Measurements from ENCODE around the gene KCNQ4.

Gene KCNQ4

DNA sequence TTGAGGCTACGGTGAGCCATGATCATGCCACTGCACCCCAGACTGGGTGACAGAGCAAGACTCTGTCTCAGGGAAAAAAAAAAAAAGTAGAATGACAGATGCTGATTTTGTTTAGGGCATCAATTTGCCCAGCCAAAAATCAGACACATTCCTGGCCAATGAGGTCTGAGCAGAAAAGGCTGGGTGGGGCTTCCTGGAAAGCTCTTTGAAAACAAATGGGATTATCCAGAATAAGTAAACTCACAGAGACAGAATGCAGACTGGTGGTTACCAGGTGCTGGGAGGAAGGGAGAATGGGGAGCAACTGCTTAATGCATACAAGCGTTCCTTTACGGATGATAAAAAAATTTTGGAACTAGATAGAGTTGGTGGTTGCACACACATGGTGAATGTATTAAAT is 88.7 kb downstream of the KCNQ4 start:
- DNase-seq = no peak

DNA sequence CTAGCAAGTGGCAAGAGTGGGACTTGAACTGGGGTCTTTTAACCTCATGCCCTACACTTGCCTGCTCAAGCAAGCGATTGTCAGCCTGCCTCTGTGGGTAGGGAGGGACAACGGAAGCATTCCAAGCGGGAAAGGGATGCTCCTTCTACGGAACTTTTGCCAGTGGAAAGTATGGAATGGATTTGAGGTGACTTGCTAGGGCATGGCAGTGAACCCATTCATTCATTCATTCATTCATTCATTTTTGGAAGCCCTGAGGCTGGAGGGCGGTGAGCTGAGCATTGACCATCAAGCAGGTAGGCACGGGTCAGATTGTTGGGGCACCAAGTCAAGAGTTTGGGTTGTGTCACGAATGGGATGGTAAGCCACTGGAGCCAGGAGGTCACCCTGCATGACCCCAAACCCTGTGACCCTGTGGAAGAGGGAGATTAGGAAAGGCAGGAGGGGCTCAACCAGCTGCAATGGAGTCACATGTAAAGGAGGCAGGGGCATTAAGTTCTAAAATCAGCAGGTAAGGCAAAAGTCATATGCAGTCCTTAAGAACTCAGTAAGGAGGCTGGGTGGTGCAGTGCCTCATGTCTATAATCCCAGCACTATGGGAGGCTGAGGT is 90.4 kb downstream of the KCNQ4 start:
- no peak for DNase-seq

DNA sequence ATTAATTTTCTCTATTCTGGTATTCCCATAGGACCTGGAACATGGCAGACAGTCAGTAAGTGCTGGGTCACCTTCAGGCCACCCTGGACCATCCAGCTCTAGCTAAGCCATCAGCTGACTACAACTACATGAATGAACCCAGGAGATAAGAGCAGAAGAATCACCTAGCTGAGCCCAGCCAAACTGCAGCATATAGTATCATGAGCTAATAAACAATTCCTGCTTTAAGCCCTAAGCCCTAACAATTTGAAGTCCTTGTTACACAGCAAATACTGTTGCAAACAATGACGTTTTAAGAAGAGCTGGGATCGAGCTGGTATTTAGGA is 92.8 kb downstream of the KCNQ4 start:
- DNase-seq = no peak

DNA sequence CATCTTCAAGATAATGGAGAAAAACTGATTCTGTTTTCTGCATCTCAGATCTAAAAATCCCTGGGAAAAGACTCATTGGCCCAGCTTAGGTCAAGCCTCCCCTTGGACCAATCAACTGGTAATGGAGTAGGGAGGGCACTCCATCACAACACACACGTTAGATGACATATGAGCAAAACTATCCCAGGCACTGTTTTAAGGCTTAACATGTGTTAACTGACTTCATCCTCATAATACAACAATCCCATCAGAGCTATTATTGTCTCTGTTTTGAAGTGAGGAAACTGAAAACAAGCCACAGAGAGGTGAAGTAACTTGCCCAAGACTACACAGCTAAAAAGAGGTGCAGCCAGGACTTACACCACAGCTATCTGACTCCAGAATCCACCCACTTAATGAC is 93.3 kb downstream of the KCNQ4 start:
- DNase-seq = no peak

DNA sequence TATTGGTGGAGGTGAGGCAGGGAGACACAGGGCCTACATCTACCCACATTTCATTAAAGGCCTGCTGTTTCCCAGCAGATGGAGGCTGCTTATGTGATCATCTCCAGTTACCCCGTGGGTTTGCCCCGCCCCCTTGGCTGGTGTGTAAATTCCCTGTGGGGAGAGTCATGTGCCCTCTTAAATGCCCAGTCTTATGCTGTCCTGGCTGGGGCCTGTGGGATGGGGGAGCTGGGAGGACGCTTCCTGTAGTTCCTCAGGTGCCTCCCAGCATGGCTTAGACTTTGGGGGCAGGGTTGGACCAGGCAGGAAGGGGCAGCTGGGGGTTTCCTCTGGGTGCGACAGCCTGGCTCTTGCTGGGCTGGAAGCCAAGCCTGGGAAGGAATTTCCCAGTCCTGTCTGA is 94.1 kb downstream of the KCNQ4 start:
- no peak for DNase-seq

DNA sequence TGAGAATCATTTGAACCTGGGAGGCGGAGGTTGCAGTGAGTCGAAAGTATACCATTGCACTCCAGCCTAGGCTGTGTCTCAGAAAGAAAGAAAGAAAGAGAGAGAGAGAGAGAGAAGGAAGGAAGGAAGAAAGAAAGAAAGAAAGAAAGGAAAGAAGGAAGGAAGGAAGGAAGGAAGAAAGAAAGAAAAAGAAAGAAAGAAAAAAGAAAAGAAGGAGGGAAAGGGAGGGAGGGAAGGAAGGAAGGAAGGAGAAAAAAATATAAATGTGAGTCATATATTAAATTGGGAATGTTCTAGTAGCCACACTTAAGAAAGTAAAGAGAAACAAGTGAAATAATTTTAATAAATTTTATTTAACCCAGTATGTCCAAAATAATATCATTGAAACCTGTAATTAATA is 95.3 kb downstream of the KCNQ4 start:
- no peak for DNase-seq

DNA sequence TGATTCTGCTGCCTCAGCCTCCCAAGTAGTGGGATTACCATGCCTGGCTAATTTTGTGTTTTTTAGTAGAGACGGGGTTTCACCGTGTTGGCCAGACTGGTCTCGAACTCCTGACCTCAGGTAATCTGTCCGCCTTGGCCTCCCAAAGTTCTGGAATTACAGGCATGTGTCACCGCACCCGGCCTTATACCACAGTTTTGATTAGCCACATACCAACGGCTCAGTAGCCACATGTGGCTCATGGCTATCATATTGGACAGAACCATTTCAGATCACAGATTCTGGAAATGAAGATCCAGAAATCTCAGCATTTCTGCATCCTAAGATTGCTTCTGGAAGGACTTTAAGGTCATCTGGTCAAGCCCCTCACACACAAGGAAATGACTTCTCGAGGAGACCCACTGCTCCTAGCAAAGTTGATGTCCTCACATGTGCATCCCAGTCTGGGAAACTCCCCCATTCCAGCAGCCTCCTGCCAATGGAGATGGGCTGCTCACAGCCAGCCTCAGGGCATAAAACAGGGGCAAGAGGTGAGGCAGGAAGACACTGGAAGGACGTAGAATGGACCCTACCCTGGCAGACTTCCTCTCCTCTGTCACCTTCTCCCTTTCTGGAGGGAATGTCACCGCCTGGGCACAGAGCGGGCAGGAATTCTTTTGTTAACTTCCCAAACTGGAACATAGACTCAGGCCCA is 96.0 kb downstream of the KCNQ4 start:
- DNase-seq = no peak

DNA sequence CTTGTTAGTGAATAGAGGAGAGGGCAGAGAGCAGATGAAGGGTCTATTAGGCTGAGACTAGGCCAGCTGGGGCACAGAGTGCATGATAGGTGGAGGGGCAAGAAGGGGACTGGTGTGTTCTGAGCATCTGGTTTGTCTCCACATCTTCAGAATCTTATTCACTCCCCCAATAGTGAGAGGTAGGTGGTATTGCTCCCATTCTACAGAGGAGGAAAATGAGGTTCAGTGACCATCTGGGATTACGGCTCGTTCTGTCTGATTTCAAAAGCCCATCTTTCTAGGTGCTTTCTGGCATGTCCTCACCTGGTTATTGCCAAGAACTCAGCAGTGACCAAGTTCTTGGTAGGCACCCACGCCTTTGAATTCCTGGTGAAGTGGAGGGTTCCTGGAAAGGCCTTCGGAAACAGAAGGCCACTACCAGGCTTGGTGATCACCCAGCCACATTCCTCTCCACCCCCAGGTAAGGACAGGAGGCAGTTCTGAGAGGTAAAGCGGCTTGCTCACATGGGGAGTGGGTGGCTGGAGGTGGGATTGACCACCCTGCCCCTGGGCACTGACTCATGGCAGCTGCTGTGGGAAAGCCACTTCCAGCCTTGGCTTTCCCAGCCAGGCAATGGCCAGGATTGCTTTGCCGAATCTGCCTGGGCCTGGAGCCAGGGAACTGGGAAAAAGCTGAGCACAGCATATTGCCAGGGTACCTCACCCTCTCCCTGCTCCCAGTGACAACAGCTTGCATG is 97.4 kb downstream of the KCNQ4 start:
- DNase-seq = no peak

DNA sequence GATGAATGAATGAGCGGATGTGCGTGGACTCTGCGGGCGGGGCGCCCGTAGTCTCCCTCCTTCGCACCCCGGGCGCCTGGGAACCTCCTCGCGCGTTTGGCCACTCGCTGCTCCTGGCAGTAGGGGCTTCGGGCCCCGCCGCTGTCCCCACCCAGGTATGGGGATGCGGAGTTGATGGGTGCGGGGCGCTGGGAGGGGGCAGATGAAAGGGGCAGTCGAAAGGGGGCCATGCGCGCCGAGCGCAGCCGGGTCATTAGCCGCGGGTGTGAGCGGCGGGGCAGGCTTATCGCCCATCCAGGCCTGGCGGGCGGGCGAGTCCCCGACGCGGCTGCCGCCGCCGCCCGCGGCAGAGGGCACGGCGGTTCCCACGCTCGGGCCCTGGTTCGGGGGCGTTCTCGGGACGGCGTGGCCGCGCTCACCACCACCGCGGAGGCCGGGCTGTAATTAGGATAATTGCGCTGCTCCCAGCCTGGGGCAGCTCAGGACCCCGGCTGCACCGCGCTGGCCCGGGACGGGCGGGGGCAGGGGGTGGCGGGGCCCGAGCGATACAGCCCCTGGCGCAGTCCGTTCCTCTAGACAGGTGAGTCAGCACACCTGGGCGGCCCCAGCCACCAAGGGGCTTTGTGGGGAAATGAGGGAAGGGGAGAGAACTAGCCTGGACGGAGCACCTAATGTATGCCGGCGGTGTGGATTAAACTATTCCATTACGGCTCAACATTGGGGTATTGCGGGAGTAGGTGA is 100.6 kb downstream of the KCNQ4 start:
- no peak for DNase-seq

DNA sequence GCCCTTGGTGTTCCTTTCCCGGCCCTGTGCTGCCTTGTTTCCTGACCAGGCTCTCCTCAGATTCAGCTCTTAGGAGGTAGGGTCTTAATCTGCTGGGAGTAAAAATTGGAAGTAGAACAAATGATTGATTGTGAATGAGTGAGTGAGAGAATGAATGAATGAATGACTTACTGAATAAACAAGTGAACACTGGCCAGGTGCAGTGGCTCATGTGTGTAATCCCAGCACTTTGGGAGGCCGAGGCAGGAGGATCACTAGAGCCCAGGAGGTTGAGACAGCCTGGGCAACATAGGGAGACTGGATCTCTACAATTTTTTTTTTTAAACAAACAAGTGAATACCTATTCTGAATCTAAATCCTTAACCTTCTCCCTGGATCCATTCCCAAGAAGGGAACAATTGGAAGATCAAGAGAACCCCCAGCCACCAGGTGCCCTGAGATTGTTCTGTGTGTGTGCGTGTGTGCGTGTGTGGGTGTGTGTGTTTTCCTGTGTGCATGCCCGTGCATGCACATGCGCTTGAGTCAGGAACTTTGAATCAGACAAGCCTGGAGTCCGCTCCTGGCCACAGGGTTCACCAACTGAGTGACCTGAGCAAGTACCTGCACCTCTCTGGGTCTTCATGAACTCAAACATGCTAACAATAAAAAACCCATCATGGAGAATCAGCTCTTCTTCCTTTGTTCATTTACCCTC is 102.9 kb downstream of the KCNQ4 start:
- no peak for DNase-seq

DNA sequence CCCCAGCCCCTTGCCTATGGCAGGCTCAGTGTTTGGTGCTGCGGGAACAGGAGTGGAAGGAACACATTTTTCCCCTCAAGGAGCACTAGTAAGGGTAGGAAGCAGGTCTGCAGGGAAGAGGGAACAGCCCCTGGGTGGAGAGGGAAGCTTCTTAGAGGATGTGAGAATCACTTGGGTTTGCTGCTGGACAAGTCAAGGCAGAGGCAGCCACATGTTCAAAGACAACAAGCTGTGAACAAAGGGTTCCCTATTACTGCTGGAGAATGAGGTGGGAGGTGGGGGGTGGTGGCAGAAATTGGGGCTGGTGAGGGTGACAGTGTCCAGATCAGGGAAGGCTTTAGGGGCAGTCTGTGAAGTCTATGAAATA is 103.4 kb downstream of the KCNQ4 start:
- no peak for DNase-seq

DNA sequence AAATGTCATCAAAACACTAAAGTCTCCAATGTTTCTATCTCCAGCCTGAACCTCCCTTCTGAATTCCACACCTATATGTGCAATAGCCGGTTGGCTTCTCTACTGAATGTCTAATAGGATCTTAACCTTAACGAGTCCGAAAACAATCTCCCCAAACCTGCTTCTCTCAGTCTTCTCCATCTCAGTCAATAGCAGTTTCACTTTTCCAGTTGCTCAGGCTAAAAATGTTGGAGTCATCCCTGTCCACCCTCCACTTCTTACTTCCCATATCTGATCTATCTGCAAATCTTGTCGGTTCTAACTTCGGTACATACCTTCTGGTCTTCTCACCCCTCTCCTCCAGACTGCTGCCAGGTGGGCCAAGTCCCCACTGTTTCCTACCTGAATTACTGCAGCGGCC is 104.1 kb downstream of the KCNQ4 start:
- DNase-seq = no peak
